Smooth muscle cell (in vitro differentiated cells): ENCODE measurements around the gene APBA2. TPM values are rescaled to one million over a fixed set of nuclear protein-coding genes. Genes with fewer than 3 reads are reported as not detected.

Source experiments
- DNase-seq: peaks from one replicate; lab custom pipeline; 2025; ENCODE audit not compliant: unreplicated experiment; lab: John Stamatoyannopoulos, UW
- H2AFZ ChIP-seq: fragments of 200-600 bp; sonication (generic); 2 replicates; pipeline ENCODE4 v1.6.0; 2016; ENCODE audit warnings: antibody characterized with exemption, low read depth, mild to moderate bottlenecking
- H3F3A ChIP-seq: fragments of 200-600 bp; sonication (generic); 2 replicates; pipeline ENCODE4 v1.6.0; 2017; ENCODE audit warnings: antibody characterized with exemption, low read depth
- H3K27ac ChIP-seq: fragments of 200-600 bp; sonication (generic); 2 replicates; pipeline ENCODE4 v1.5.1; 2016; ENCODE audit warnings: low read depth, mild to moderate bottlenecking
- H3K27me3 ChIP-seq: fragments of 200-600 bp; sonication (generic); 2 replicates; pipeline ENCODE4 v1.6.1; 2016; ENCODE audit warnings: low read depth, mild to moderate bottlenecking
- H3K36me3 ChIP-seq: fragments of 200-600 bp; sonication (generic); 2 replicates; pipeline ENCODE4 v1.5.1; 2016; ENCODE audit warnings: low read depth
- H3K4me1 ChIP-seq: fragments of 200-600 bp; sonication (generic); 2 replicates; pipeline ENCODE4 v1.5.1; 2016; ENCODE audit warnings: low read depth
- H3K4me2 ChIP-seq: fragments of 200-600 bp; sonication (generic); 2 replicates; pipeline ENCODE4 v1.6.0; 2016; ENCODE audit warnings: mild to moderate bottlenecking
- H3K4me3 ChIP-seq: fragments of 200-600 bp; sonication (generic); 2 replicates; pipeline ENCODE4 v1.5.1; 2016; ENCODE audit warnings: mild to moderate bottlenecking
- H3K79me2 ChIP-seq: fragments of 200-600 bp; sonication (generic); 2 replicates; pipeline ENCODE4 v1.6.0; 2016; ENCODE audit warnings: low read depth, mild to moderate bottlenecking
- H3K9ac ChIP-seq: fragments of 200-600 bp; sonication (generic); 2 replicates; pipeline ENCODE4 v1.6.0; 2016; ENCODE audit warnings: low read depth
- H3K9me3 ChIP-seq: fragments of 200-600 bp; sonication (generic); replicated peaks from 2 replicates; pipeline ENCODE4 v1.5.1; 2016; ENCODE audit warnings: low read depth
- H4K20me1 ChIP-seq: fragments of 200-600 bp; sonication (generic); 2 replicates; pipeline ENCODE4 v1.6.0; 2016; ENCODE audit warnings: low read depth
- CTCF ChIP-seq: fragments of 200-600 bp; sonication (generic); IDR thresholded peaks from 2 replicates; pipeline ENCODE4 v1.5.1; 2017; ENCODE audit warnings: borderline replicate concordance, mild to moderate bottlenecking, antibody characterized with exemption; ENCODE audit not compliant: insufficient read depth, poor library complexity, severe bottlenecking
- WGBS: methylation state at CpG from one replicate; pipeline ENCODE4 v1.1.7; 2016; ENCODE audit warnings: low lambda C conversion rate; 5-methylcytosine and 5-hydroxymethylcytosine counted together
- polyA plus RNA-seq: library from polyadenylated mRNA; unstranded; fragments of >200 nt; fragmentation: Nextera tagmentation; extraction: Ambion mirVana; gene quantifications from 2 replicates; pipeline ENCODE4 v1.2.1, GENCODE V29; 2016
- total RNA-seq: library from RNA; depleted of rRNA; stranded (reverse); fragments of >200 nt; gene quantifications from 2 replicates; pipeline ENCODE4 v1.2.3, GENCODE V29; 2014

The APBA2 gene
- total and polyA plus RNA-seq, 2 experiments from 2014 or later = 10.2 to 14.9 TPM

- no peak for DNase-seq
- no peak overlapping the region for H2AFZ ChIP-seq
- H3K27ac ChIP-seq = no peak overlapping the region
- H3K4me3 ChIP-seq = no peak overlapping the region
- TF ChIP-seq CTCF = no peak
- no peaks in the 10 kb centered on the region for H3K79me2 ChIP-seq
- H3F3A ChIP-seq = no peaks in the 10 kb centered on the region
- H3K9ac ChIP-seq = no peak overlapping the region
- H3K4me1 ChIP-seq = no peaks in the 10 kb centered on the region
- no peaks in the 10 kb centered on the region for H4K20me1 ChIP-seq
- no peak overlapping the region for H3K4me2 ChIP-seq
- WGBS = 92% methylated on average over 24 of the region's 24 CpGs
- no peaks in the 10 kb centered on the region for H3K36me3 ChIP-seq
- H3K9me3 ChIP-seq = no peaks in the 10 kb centered on the region
- no peaks in the 10 kb centered on the region for H3K27me3 ChIP-seq
Measured at GRCh38 chr15:28899061-28899738, 13.4 kb downstream of the APBA2 start.

GRCh38 chr15:28900041-28900891 is 14.5 kb downstream of the APBA2 start:
- H3K79me2 ChIP-seq = no peaks in the 10 kb centered on the region
- H3K27ac ChIP-seq = no peak overlapping the region
- no peak overlapping the region for H3K4me3 ChIP-seq
- H3K9me3 ChIP-seq = no peaks in the 10 kb centered on the region
- H2AFZ ChIP-seq = no peak overlapping the region
- H3K4me2 ChIP-seq = no peak overlapping the region
- H3K4me1 ChIP-seq = no peaks in the 10 kb centered on the region
- no peak overlapping the region for H3K9ac ChIP-seq
- H3K36me3 ChIP-seq = no peaks in the 10 kb centered on the region
- H4K20me1 ChIP-seq = no peaks in the 10 kb centered on the region
- H3F3A ChIP-seq = no peaks in the 10 kb centered on the region
- no peak for DNase-seq
- H3K27me3 ChIP-seq = no peaks in the 10 kb centered on the region
- WGBS = 93% methylated on average over 18 of the region's 18 CpGs
- TF ChIP-seq CTCF = no peak

- whole genome bisulfite sequencing = 97% methylated on average over 13 of the region's 13 CpGs
- H3K9ac ChIP-seq = no peak overlapping the region
- no peaks in the 10 kb centered on the region for H3K79me2 ChIP-seq
- H3K36me3 ChIP-seq = no peaks in the 10 kb centered on the region
- H3K9me3 ChIP-seq = no peaks in the 10 kb centered on the region
- no peak overlapping the region for H3K4me2 ChIP-seq
- no peaks in the 10 kb centered on the region for H4K20me1 ChIP-seq
- DNase-seq = no peak
- H3K4me1 ChIP-seq = no peaks in the 10 kb centered on the region
- no peak overlapping the region for H3K27ac ChIP-seq
- no peaks in the 10 kb centered on the region for H3K27me3 ChIP-seq
- no peaks in the 10 kb centered on the region for H3F3A ChIP-seq
- H3K4me3 ChIP-seq = no peak overlapping the region
- no peak overlapping the region for H2AFZ ChIP-seq
- no peak for TF ChIP-seq CTCF
Measured at GRCh38 chr15:28900892-28901586, 15.3 kb downstream of the APBA2 start.
